Medulla oblongata (tissue), 1 donor: ENCODE measurements around the gene DQX1.

Experiments
- DNase-seq: peaks from one replicate; pipeline ENCODE4 v3.0.0-alpha.2; 2015; ENCODE audit errors: extremely low spot score

The DQX1 gene

DNA sequence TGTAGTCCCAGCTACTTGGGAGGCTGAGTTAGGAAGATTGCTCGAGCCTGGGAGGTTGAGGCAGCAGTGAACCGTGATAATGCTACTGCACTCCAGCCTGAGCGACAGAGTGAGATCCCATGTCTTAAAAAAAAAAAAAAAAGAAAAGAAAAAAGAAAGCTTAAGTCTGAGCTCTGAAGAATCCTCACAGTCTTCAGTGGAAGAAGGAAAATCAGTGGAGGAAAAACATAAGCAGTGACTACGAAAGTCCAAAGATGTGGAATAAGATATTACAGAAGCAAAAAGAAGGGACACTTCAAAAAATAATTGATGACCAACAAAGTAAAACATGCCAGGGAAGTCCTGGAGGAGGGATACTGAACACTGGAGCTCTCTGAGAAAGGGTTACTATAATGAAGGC lies 15.8 kb downstream of the DQX1 start:
- no peak for DNase-seq

DNA sequence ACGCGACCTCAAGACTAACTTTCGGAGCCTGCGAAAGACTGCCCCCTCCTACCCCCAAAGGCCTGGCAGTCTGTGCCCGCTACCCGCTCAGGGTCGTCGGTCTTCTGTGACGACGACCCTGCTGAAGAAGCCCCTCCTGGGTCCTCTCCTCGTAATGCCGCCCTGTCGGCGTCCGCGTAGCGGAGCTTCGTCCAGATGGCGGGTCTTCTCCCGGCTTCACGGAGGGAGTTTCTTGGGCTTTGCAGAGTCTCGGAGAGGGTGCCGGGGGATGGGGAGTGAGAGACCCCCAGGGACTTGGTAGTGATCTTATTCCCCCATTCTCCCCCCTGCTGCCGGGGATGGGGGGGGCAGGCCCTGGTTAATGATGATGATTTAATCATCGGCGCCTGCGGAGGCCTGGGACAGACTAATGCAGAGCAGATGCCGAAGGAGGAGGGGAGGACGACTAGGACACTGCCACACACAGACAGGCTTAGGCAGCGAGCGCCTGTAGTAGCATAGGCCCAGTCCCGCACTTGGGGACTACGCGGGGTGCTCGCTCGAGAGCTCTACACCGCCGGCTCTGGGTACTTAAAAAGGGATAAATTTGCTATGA lies 18.0 kb downstream of the DQX1 start:
- DNase-seq: no peak

DNA sequence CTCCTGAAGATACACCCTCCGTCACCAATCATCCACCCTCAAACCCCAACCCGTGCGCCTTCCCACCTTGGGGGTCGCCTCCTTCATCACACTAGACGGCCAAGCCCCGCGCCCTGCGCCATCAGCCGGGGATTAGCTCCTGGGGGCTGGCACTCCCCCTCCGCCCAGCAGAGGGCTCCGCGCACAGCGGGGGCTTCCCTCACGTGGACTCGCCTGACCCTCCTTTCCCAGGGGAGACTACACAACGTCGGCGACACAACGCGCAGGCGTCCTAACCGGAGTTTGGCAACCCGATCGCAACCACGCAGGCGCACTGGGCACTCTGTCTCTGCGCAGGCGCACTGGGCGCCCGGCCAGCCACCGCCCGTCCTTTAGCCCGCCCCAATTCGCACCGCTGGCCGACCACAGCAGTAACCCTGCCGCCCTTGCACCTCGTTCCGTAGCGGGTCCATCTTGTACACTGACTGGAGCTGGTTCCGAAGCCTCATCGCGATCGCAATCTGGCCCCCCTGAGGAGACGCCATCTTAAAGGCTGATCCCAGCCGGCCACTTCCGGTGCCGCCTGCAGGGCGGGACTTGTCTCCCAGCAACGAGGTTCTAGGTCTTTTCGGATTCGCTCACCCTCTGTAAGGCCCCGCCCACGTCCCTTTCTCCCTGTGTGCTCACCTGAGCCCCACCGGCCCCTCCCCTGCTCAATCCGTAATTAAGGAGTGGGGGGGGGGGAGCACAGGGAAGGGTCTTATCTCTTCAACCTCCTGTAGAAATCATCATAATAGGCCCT lies 18.7 kb downstream of the DQX1 start, which contains the start of gene PCGF1:
Gene PCGF1, minus strand, starts transcription at position 551 of the 781 bp plus-strand sequence. Its CDS starts 27 bp downstream, at position 524.
- DNase-seq: peak; percentile 99

DNA sequence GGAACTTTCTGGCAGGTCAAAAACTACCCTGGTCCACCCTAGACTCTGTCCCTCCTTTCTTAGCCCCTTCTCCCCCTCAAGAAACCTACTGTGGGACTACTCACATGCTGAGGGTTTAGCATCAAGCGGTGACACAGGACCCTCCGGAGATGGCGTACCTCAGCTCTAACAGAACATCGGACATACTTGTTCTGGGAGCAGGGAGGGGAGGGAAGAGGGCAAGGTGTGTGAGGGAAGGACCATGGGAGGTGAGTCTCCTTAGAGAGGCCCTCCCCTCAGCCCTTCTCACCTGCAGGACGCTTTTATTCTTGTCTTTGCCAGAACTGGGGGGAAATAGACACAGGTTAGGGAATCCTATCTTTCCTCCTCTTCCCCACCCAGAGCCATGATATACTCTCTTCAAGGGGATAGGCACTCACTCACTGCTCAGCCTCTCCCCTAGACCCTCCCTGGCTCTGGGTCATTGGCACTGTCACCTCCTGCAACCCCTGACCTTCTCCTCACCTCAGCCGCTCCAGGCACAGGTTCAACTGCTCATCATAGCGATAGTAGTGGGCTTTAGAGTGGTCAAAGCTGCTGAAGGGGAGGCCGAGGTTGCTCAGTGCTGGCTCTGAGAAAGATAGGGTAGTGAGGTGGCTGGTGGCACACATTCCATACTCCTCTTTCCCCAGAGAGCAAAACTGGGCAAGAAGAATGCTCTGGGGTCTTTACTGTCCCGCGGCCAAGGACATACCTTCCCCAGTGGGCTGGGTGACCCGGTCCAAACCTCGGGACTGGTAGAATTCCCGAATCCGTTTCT lies 20.4 kb downstream of the DQX1 start:
- no peak for DNase-seq

DNA sequence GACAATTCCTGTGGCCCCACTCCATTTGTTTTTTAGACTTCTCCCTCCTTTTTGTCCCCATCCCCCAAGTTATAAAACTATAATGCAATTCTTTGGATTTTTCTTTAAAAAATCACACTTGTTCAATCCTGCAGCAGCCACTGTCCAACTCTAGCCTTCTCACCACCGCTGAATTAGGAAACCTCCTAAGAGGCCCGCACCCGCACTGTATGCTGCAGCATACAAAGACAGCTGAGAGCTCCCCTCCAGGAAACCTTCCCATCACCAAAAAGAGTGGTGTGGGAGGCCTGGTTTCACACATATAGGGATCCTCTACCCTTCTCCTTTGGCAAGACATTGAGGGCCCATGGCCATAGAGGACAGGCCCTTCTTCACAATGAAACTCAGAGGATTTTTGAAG lies 21.4 kb downstream of the DQX1 start:
- DNase-seq: no peak

DNA sequence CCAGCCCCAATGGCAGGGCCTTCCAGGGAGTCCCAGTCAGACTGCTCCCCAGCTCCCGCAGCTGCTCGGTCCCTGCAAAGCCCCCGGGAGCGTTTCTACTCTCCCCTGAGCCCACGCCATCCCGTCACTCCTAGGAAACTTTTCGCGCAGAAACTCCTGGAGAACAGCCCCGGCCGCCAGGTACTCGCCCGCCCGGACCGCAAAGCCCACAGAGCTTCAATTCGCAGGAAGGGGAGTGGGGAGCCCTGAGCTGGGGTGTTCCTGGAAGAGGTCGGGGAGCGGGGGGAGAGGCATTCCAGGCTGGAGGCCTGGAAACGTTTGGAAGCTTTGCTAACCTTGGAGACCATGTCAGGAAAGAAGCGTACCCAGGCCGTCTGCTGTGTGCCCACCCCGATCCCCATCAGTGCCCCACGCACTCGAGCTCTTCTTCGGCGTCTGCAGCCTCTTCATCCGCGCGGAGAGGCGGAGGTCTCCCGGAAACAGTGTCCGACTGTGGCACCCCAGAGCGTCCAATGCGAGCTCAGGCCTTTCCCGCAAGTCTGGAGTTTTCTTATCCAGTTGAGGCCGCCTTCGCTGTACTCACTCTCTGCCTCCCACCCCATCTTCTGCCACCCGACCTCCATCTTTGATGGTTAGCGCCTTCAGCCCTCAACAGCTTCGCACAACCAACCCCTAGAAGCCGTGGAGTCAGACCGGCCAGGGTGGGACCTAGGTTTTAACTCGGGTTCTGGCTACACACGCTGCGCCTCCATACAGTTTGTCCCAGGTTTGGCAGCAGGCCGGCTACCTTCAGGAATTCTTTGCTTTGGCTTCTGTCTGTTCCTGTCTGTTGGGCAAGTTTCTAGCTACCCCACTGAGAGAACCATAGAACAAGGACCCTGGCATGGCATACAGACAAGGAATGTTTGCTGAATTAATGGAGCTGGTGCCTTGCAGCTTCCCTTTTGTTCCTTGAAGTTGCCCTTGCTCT lies 22.2 kb downstream of the DQX1 start:
- DNase-seq: no peak

DNA sequence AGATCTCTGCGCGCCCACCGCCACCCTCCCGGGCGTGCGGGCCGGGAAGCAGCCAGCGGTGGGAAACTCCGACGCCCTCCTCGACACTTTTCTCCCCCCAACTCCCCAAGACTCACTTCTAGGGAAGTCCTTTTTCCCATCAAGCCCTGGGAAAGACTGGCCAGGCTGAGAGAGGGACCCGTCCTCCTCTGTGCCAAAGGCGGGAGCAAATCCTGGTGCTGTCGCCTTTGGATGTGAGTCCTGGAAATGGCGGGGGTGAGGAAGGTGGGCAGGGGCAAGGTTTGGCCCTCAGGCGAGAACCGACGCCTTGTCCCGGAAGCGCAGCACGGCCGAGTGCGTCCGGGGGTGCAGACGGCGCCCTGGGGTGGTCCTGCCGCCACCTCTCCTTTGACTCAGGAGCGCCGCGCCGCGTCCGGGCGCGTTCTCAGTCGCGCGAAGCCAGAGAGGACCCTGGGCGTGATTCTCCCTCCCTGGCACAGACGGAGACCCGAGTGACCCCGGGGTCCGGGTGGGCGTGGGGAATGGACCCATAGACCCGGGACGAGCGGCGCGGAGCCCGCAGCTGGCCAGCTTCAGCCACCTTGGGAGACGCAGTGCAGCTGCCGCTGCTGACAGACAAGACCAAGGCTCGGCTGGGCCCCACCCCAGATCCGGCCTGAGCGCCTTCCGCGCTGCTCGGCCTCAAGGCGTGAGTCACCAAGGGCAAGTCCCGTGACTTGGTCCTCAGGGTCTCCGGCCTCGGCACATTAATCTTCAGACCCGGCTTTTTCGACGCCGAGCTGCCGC lies 23.1 kb downstream of the DQX1 start:
- DNase-seq: no peak

DNA sequence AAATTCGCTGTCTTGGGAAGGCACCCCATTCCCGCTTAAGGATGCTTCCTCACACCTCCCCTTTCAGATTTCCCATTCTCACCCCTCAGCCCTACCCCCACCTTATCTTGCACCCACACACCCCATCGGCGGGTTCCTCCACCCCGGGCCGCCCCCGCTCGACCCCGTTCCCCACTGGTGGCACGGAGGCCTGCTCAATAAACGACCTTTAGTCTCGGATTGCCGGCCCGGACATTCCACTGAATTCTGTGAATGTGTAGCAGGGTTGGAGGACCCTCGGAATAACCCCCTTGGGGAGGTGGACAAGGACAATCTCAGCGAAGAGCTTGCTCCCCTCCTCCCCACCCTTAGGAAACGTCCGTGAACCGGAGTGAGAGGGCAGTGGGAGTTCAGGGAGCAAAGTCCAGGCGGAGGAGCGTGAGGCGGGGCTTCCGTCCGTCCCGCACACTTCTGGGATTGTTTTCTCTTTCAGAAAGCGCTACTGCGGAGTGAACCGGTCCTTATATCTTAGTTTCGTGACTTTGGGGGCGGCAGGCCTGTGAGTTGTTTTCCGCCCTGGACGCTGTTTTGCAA lies 23.8 kb downstream of the DQX1 start:
- no peak for DNase-seq

DNA sequence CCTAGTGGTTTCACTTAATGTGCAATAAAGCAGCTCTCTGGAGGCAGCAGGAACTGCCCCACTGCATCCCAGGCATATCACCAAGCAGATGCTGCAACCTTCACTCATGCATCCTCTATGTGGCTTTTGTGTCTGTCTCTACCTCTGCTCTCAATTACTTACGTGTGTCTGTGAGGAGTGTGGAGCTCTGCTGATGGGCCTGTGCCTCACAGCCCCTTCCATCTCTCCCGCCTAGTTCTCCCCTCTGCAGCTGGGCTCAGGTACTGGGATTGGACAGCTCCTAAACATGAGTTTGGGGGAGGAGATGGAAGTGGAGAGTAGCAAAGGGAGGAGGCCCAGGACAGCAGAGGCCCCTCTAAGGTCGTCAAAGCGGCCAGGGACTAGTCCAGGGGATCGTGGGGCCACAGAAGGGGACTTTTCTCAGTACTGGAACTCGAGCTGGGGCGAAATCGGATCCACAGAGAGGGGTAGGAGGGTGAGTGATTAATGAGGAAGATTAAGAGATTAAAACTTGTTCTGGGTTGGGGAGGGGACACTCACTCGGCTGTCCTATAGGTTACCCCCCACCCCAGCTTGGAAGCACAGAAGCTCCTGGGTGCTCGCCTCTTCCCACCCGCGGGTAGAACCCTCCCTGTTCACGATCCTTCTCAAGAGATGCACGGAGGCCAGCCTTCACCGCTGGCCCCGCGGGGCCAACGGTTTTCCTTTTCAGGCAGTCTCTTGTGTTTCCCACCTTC lies 24.5 kb downstream of the DQX1 start:
- DNase-seq: no peak

DNA sequence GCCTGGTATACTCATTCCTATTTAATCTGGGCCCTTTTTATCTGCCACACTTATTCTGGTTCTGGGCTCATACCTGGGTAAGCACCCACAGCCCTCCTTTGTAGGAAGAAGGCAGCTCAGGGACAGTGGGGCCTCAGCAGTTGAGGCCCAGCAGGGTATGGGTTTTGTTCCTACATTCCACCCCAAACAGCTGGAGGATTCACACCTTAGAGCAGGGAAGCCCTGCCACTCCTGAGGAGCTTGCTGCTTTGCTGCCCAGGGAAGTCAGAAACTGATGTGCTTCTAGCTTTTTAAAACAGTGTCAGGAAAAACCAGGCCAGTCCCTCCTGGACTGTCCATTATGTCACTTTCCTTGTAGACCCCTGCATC lies 25.5 kb downstream of the DQX1 start:
- no peak for DNase-seq

DNA sequence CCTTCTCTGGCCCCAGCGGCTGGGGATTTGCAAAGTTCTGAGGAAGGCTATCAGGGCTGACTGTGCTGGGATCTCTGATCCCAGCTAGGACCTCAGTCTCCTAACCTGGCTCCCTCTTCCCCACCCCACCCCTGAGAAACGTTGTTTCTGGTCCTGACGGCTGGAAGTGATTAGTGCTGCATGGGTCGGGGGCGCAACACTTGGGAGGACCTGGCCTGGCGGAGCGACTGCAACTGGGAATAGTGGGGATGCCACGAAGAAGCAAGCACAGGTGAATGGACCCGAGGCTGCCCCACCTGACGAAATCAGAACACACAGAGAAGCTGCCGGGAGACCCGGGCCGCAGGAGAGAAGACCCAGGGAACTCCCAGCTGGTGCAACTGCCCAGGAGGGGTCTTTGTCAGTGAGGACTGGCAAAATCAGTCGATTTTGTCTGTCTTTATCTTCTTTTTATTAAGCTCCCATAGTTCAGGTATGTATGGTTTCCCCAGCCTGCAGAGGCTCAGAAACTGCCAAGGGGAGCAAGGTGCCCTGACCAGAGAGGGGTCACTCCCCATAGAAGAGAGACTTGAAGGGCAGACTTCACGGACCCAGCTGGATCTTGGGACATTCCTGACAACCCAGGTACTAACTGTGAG lies 26.0 kb downstream of the DQX1 start:
- no peak for DNase-seq

DNA sequence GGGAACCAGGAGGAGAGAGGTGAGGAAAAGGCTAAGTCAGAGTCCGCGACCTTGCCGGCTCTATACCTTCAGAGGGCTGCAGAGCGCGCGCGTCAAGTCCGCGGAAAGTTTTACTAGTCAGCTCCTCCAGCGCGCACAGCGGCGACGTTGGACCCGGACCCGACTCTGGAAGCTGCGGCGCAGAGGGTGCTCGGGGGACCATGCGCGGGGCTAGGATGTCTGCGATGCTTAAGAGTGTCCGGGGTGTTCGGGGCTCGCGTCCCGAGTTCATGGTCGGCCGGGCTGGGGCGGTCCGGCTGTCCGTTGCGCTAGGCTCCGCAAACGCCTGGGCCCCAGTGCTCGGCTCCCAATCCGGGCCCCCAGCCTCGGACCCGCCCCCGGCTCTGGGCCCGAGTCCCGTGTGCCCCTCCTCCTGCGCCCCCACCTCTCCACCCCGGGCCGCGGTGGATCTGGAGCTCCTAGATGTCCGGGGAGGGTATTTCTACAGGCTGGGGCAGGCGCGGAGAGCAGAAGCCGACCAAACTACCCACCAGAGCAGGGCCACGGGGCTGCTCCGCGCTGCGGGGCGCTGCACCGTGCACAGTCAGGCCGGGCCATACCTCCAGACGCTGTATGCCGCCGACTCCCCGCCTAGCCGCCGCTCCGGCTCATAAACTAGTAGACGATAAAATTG lies 26.6 kb downstream of the DQX1 start, which contains the start of gene LBX2:
Gene LBX2, minus strand, starts transcription at position 337 of the 673 bp plus-strand sequence. Its CDS starts 66 bp downstream, at position 271.
- DNase-seq: no peak

DNA sequence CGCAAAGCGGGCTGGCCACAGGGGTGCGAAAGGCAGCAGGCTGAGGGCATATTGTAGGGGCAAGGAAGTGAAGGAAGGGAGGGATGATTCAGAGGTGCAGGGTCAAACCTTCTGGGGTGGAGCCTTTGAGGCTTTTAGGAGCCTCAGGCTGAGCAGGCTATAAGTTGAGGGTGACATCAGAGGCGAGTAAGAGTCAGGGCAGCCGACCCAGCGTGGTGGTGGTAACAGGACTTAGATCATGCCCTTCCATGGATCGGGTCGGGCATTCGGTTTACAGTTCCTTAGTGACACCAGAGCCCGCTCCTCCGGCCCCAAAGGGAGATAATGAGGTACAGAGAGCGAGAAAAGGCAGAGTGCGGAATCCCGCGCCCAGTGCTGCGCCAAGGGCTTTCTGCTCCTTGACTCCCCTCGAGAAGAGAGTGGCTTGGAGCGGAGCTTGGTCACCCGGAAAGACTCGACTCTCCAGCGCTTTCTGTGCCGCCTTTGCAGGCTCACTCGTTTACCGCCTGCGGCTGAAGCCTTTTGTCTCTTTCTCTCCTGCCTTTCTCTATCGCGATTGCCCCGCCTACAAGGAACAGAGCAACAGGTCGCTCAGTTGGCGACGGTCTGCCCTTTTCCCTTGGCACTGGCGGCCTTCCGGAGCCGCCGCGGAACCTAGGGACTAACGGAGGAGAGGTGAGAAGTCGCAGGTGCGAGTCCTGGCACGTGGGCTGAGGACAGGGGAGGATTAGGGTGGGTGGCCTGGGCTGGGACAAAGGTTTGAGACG lies 27.3 kb downstream of the DQX1 start:
- no peak for DNase-seq

DNA sequence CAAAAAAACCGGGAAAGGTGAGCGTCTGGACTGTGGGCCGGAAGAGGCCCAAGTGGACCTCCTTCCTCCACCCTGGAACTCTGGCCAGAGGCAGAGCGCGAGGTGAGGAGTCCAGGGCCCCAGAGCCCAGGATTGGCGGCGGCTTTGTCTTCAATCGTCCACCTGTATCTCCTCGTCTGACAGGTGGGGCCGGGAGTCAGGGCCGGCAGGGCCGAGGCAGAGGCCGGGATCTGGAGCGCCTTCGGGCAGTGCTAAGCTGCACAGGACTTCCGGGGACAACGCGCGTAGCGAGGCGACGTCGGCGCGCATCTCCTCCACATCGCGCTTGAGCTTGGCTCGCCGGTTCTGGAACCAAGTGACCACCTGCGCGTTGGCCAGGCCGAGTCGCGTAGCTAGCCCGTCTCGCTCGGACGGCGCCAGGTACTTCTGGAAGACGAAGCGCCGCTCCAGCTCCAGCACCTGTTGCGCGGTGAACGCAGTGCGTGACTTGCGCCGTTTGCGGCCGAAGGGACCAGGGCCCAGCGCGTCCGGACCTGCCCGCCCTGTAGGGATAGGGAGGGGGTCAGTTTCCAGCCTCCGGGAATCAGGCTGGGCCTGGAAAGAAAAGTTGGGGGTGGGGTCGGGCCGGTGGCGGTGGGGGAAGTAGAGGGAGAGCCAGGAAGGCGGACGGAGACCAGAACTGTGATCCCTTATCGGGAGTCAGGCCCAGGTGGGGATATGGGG lies 28.1 kb downstream of the DQX1 start:
- no peak for DNase-seq

DNA sequence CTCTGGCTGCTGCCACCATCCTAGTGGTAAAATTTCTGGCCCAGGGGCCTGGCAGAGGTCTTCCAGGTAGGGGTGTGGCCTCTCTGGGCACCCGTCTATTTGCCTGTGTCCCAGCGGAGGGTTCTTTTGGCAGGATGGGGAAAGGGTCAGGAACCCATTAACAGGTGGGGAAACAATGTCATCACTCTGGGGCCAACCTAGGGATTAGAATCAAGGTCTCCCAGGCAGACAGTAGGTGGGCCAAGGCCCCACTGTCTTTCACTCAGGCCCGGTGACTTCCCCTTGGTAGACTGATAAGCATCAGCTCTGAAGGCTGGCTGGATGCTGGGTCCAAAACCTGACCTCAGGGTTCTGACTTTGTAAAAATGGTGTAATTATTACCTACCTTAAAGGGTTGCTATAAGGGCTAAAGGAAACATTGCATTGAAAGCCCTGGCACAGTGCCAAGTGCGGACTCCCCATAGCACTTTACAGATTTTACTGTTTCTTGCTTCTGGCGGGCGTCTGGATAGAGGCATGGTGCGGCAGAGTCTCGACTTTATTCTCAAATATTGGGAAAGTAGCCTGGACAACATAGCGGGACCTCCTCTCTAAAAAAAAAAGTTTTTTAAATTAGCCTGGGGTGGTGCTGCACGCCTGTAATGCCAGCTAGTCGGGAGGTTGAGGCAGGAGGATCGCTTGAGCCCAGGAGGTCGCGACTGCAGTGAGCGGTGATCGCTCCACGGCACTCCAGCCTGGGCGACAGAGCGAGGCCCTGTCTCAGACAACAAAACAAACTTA lies 28.8 kb downstream of the DQX1 start:
- DNase-seq: no peak

DNA sequence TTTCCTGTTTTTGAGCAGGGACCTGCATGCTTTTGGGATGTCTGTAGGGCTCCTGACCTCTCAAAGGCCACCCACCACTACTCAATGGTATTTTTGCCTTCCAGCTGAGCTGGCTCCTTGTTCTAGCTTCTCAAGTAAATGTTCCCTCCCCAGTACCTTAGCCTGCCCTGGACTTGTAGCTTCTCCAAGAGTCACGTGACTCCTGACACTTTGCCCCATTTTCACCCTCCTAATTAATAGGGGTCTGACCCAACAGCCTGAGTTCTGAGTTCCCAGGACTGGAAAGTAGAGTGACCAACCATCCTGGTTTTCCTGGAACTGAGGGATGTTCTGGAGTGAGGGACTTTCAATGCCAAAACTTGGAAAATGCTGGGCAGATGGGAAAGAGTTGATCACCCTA lies 30.6 kb downstream of the DQX1 start:
- no peak for DNase-seq
